ENCODE measurements around the gene CACTIN.
A peak's percentile ranks its signal among the peaks of the same experiment; 100 is the strongest.
"Not testable (repeated sequence)": the region's sequence is repeated elsewhere in the genome, so short reads cannot be mapped to it uniquely, and the experiment has no call there.

CACTIN gene

GRCh38 chr19:3577723-3578344, 48.8 kb downstream of the CACTIN start:
- in situ Hi-C loops (cut with MboI; ENCODE audit: low pct_unique_long_range_greater_than_20kb, low sequenced_read_pairs), result no loop called here
- DNase-seq, result no peak

- DNase-seq, result no peak
- in situ Hi-C loops (cut with MboI; ENCODE audit: low pct_unique_long_range_greater_than_20kb, low sequenced_read_pairs), result no loop called here
Measured at GRCh38 chr19:3576696-3577443, 49.7 kb downstream of the CACTIN start.

GRCh38 chr19:3575949-3576673, 50.5 kb downstream of the CACTIN start:
- in situ Hi-C loops (cut with MboI; ENCODE audit: low pct_unique_long_range_greater_than_20kb, low sequenced_read_pairs), result no loop called here
- DNase-seq, result no peak

GRCh38 chr19:3575260-3575741, 51.3 kb downstream of the CACTIN start:
- peak; percentile 71 for DNase-seq
- in situ Hi-C loops (cut with MboI; ENCODE audit: low pct_unique_long_range_greater_than_20kb, low sequenced_read_pairs), result no loop called here

- peak; percentile 99 for DNase-seq
- in situ Hi-C loops (cut with MboI; ENCODE audit: low pct_unique_long_range_greater_than_20kb, low sequenced_read_pairs), result no loop called here
Measured at GRCh38 chr19:3573858-3574637, 52.5 kb downstream of the CACTIN start.

- in situ Hi-C loops (cut with MboI; ENCODE audit: low pct_unique_long_range_greater_than_20kb, low sequenced_read_pairs), result no loop called here
- DNase-seq, result no peak
Measured at GRCh38 chr19:3573162-3573857, 53.3 kb downstream of the CACTIN start.

GRCh38 chr19:3572855-3573161, 53.8 kb downstream of the CACTIN start, which contains the start of gene HMG20B:
Gene HMG20B, plus strand, starts transcription at chr19:3572944. Its CDS starts 366 bp downstream, at chr19:3573310.
- in situ Hi-C loops (cut with MboI; ENCODE audit: low pct_unique_long_range_greater_than_20kb, low sequenced_read_pairs), result no loop called here
- DNase-seq, result no peak

GRCh38 chr19:3572132-3572854, 54.3 kb downstream of the CACTIN start:
- DNase-seq, result peak; percentile 100
- in situ Hi-C loops (cut with MboI; ENCODE audit: low pct_unique_long_range_greater_than_20kb, low sequenced_read_pairs), result no loop called here

GRCh38 chr19:3570606-3571011, 56.0 kb downstream of the CACTIN start:
- in situ Hi-C loops (cut with MboI; ENCODE audit: low pct_unique_long_range_greater_than_20kb, low sequenced_read_pairs), result no loop called here
- no peak for DNase-seq

GRCh38 chr19:3570042-3570441, 56.5 kb downstream of the CACTIN start:
- in situ Hi-C loops (cut with MboI; ENCODE audit: low pct_unique_long_range_greater_than_20kb, low sequenced_read_pairs); DNase-seq: not testable (repeated sequence)

GRCh38 chr19:3565139-3565538, 61.5 kb downstream of the CACTIN start:
- in situ Hi-C loops (cut with MboI; ENCODE audit: low pct_unique_long_range_greater_than_20kb, low sequenced_read_pairs), result no loop called here
- no peak for DNase-seq

- in situ Hi-C loops (cut with MboI; ENCODE audit: low pct_unique_long_range_greater_than_20kb, low sequenced_read_pairs), result no loop called here
- no peak for DNase-seq
Measured at GRCh38 chr19:3563709-3564524, 62.7 kb downstream of the CACTIN start.

Data from KBM-7 (cell line).